Ishikawa (cell line): ENCODE results near the gene MYO7B.

Source experiments
- CEBPB ChIP-seq: IDR thresholded peaks from 2 replicates; pipeline ENCODE4 v1.6.1; 2012
- CREB1 ChIP-seq: IDR thresholded peaks from 2 replicates; pipeline ENCODE4 v1.6.1; 2012; ENCODE audit warnings: low read depth
- EGR1 ChIP-seq: IDR thresholded peaks from 2 replicates; pipeline ENCODE4 v1.6.1; 2012
- EP300 ChIP-seq: IDR thresholded peaks from 2 replicates; pipeline ENCODE4 v1.6.1; 2012; ENCODE audit warnings: borderline replicate concordance
- FOXM1 ChIP-seq: IDR thresholded peaks from 2 replicates; pipeline ENCODE4 v1.6.1; 2012; ENCODE audit warnings: low read depth, borderline replicate concordance
- NFIC ChIP-seq: IDR thresholded peaks from 2 replicates; pipeline ENCODE4 v1.6.1; 2012
- RAD21 ChIP-seq: IDR thresholded peaks from 2 replicates; pipeline ENCODE4 v1.6.1; 2012; ENCODE audit warnings: low read depth
- TAF1 ChIP-seq: IDR thresholded peaks from 2 replicates; pipeline ENCODE4 v1.6.1; 2012; ENCODE audit warnings: low read depth, mild to moderate bottlenecking
- TCF12 ChIP-seq: IDR thresholded peaks from 2 replicates; pipeline ENCODE4 v1.6.1; 2012; ENCODE audit warnings: low read depth
- TEAD4 ChIP-seq: IDR thresholded peaks from 2 replicates; pipeline ENCODE4 v1.6.1; 2012
- YY1 ChIP-seq: IDR thresholded peaks from 2 replicates; pipeline ENCODE4 v1.6.1; 2012; ENCODE audit warnings: low read depth
- ZBTB7A ChIP-seq: IDR thresholded peaks from 2 replicates; pipeline ENCODE4 v1.6.1; 2012; ENCODE audit warnings: low read depth
- TF ChIP-seq, protein P1 (sequence below): IDR thresholded peaks from 2 replicates; pipeline ENCODE4 v1.6.1; 2012; ENCODE audit warnings: low read depth, mild to moderate bottlenecking
- TF ChIP-seq, protein P2 (sequence below): IDR thresholded peaks from 2 replicates; pipeline ENCODE4 v1.6.1; 2012
- TF ChIP-seq, protein P3 (sequence below): IDR thresholded peaks from 2 replicates; pipeline ENCODE4 v1.6.1; 2012

The MYO7B gene

DNA sequence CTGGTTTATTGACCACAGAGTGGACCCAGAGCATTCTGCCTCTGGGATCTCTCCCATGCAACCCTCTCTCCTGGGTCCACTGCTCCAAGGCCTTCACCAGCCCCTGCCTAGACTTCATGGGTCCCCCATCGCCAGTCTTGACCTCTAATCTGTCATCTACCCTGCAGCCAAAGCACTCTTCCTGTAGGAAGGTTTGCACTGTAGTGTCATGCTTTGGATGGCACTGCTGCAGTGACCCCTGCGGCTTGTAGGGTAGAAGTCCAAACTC is 41.7 kb downstream of the MYO7B start:
- TF ChIP-seq RAD21 (no peak), TCF12 (no peak), FOXM1 (no peak), CEBPB (no peak)
- TF ChIP-seq, protein P1, sequence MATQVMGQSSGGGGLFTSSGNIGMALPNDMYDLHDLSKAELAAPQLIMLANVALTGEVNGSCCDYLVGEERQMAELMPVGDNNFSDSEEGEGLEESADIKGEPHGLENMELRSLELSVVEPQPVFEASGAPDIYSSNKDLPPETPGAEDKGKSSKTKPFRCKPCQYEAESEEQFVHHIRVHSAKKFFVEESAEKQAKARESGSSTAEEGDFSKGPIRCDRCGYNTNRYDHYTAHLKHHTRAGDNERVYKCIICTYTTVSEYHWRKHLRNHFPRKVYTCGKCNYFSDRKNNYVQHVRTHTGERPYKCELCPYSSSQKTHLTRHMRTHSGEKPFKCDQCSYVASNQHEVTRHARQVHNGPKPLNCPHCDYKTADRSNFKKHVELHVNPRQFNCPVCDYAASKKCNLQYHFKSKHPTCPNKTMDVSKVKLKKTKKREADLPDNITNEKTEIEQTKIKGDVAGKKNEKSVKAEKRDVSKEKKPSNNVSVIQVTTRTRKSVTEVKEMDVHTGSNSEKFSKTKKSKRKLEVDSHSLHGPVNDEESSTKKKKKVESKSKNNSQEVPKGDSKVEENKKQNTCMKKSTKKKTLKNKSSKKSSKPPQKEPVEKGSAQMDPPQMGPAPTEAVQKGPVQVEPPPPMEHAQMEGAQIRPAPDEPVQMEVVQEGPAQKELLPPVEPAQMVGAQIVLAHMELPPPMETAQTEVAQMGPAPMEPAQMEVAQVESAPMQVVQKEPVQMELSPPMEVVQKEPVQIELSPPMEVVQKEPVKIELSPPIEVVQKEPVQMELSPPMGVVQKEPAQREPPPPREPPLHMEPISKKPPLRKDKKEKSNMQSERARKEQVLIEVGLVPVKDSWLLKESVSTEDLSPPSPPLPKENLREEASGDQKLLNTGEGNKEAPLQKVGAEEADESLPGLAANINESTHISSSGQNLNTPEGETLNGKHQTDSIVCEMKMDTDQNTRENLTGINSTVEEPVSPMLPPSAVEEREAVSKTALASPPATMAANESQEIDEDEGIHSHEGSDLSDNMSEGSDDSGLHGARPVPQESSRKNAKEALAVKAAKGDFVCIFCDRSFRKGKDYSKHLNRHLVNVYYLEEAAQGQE, result no peak

DNA sequence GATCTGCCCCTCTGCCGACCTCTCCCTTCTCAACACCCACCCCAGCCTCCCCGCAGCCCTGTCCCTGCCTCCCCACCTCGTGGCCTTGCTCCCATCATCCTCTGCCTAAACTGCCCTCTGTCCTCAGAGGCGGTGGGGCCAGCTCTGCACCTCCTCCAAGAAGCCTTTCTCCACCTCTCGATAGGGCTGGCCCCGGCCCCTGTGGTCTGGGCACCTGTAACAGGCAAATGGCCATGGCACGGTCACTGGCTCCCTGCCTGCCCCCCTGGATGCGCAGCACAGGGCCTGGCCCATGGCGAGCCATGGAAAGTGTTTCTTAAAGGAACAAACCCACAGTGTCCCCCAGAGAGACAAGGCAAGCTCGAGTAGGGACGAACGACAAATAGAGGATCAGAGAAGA is 42.0 kb downstream of the MYO7B start:
- TF ChIP-seq NFIC (no peak), ZBTB7A (no peak), TEAD4 (no peak), CEBPB (no peak), EGR1 (no peak), FOXM1 (no peak), CREB1 (no peak), EP300 (no peak), TCF12 (no peak), TAF1 (no peak), YY1 (no peak), RAD21 (no peak)
- TF ChIP-seq, protein P2, sequence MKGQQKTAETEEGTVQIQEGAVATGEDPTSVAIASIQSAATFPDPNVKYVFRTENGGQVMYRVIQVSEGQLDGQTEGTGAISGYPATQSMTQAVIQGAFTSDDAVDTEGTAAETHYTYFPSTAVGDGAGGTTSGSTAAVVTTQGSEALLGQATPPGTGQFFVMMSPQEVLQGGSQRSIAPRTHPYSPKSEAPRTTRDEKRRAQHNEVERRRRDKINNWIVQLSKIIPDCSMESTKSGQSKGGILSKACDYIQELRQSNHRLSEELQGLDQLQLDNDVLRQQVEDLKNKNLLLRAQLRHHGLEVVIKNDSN, result no peak
- TF ChIP-seq, protein P1, result no peak
- TF ChIP-seq, protein P3, sequence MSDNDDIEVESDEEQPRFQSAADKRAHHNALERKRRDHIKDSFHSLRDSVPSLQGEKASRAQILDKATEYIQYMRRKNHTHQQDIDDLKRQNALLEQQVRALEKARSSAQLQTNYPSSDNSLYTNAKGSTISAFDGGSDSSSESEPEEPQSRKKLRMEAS, result no peak

DNA sequence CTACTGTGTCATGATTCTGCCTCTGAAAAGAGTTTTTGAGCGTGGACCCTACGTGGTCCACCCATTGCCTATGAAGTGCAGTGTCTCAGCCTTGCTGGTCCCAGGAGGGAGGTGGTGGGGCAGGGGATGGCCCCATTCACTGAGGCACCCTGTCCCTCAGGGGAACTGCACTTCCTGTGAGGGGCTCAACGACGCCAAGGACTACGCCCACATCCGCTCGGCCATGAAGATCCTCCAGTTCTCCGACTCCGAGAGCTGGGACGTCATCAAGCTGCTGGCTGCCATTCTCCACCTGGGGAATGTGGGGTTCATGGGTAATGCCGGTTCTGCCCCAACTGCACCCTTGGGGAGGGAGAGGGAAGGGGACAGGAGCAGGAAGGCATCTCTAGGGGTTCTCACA is 42.5 kb downstream of the MYO7B start:
- no peak for TF ChIP-seq EP300
- TF ChIP-seq NFIC, result no peak
- no peak for TF ChIP-seq TCF12
- TF ChIP-seq, protein P1, result no peak
- no peak for TF ChIP-seq CREB1

DNA sequence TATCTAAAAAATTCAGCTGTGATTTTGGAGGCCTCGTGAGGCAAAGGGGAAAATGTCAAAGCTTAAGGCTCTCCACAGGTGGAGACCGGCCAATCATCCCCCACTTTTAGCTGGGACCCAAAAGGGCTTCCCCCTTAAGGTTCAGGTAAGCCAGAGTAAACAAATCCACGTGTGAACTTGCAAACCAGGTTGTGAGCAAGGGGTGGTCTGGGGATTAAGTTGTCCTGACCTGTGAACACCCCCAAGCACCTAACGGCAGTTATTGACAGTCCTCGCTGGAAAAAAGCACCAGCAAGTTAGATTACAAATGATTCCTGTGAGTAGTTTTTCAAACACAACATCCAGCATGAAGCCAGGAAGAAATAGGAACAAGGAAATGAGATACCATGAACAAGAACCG is 42.9 kb downstream of the MYO7B start:
- TF ChIP-seq, protein P1, result no peak
- TF ChIP-seq, protein P2, result no peak
- TF ChIP-seq CREB1, result no peak
- no peak for TF ChIP-seq NFIC
- TF ChIP-seq, protein P3, result no peak
- no peak for TF ChIP-seq CEBPB
- TF ChIP-seq TAF1, result no peak
- TF ChIP-seq EGR1, result no peak
- TF ChIP-seq TEAD4, result no peak
- TF ChIP-seq YY1, result no peak
- TF ChIP-seq RAD21, result no peak
- TF ChIP-seq EP300, result no peak
- TF ChIP-seq TCF12, result no peak
- TF ChIP-seq ZBTB7A, result no peak
- TF ChIP-seq FOXM1, result no peak
